Measurements from ENCODE around the gene PDX1. TPM values are rescaled to one million over a fixed set of nuclear protein-coding genes. Genes with fewer than 3 reads are reported as not detected.
A peak's percentile ranks its signal among the peaks of the same experiment; 100 is the strongest.

Gene PDX1
- total and polyA plus RNA-seq, 4 experiments from 2014 or later = not detected

DNA sequence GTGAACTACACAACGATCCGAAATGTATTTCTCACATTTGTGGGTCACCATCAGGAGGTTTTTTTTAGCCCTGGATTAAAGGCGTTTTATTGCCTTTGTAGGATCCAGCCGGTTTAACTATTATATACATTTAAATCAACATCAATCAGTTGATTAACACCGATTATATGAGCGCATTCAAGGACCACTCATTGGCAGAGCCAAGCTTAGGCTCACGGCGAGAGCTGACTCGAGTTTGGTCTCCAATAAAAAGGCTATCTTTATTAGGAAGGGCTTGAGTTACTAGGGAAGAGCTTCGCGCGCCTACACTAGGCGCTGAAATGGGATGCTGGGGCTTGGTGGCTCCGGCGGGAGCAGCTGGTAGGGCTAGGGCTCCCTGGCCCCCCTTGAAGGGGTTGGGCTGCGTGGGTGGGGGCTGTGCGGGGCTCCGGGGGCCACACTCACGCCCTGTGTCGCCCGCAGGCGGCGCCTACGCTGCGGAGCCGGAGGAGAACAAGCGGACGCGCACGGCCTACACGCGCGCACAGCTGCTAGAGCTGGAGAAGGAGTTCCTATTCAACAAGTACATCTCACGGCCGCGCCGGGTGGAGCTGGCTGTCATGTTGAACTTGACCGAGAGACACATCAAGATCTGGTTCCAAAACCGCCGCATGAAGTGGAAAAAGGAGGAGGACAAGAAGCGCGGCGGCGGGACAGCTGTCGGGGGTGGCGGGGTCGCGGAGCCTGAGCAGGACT lies 4.2 kb downstream of the PDX1 start:
- ChIA-PET POLR2A (ENCODE audit: partially characterized antibody) (no interaction called here), CTCF (ENCODE audit: partially characterized antibody) (no interaction called here)
- peaks cover 0 to 5% (median 0%) of the 10 kb centered on the region in 8 donors for H3K9me3 Mint-ChIP-seq
- peaks cover 61 to 65% of the 10 kb centered on the region in 2 donors for H3K27me3 Mint-ChIP-seq
- H3K27ac ChIP-seq (ENCODE audit: low read depth, low read length) = no peak overlapping the region
- H3K27me3 ChIP-seq (ENCODE audit: insufficient read depth, low read length) = peaks cover 55% of the 10 kb centered on the region
- intact Hi-C loops (cut with micrococcal nuclease) = no loop called here
- no peak for DNase-seq
- H3K36me3 Mint-ChIP-seq = no peaks in the 10 kb centered on the region
- peak overlapping the region in 2 of 7 donors; percentile 38 to 64 for H3K27ac Mint-ChIP-seq
- no peaks in the 10 kb centered on the region for H3K36me3 ChIP-seq (ENCODE audit: insufficient read depth, low read length)
- peak overlapping the region in 5 of 8 donors; percentile 27 to 73 (median 58) for H3K4me3 Mint-ChIP-seq
- H3K4me3 ChIP-seq (ENCODE audit: low read length in 2 of 2) = no peak overlapping the region
- H3K4me1 ChIP-seq (ENCODE audit: insufficient read depth, low read length) = peaks cover 28% of the 10 kb centered on the region
- peaks cover 20 to 63% (median 43%) of the 10 kb centered on the region in 4 donors for H3K4me1 Mint-ChIP-seq
- no peaks in the 10 kb centered on the region for H3K9me3 ChIP-seq (ENCODE audit: control insufficient read depth in 1 of 2, low read length in 2 of 2)

- Histone ChIP-seq H3K9me3 (ENCODE audit: control insufficient read depth in 1 of 2, low read length in 2 of 2) (no peaks in the 10 kb centered on the region), H3K27ac (ENCODE audit: low read depth, low read length) (no peak overlapping the region), H3K4me3 (ENCODE audit: low read length in 2 of 2) (no peak overlapping the region), H3K4me1 (ENCODE audit: insufficient read depth, low read length) (peaks cover 28% of the 10 kb centered on the region), H3K27me3 (ENCODE audit: insufficient read depth, low read length) (peaks cover 56% of the 10 kb centered on the region), H3K36me3 (ENCODE audit: insufficient read depth, low read length) (no peaks in the 10 kb centered on the region)
- DNase-seq = no peak
- CTCF ChIA-PET (ENCODE audit: partially characterized antibody) = no interaction called here
- peaks cover 20 to 61% (median 45%) of the 10 kb centered on the region in 4 donors for H3K4me1 Mint-ChIP-seq
- peaks cover 60 to 65% of the 10 kb centered on the region in 2 donors for H3K27me3 Mint-ChIP-seq
- H3K27ac Mint-ChIP-seq = no peak overlapping the region
- H3K4me3 Mint-ChIP-seq = no peak overlapping the region
- peaks cover 0 to 2% of the 10 kb centered on the region in 2 donors for H3K36me3 Mint-ChIP-seq
- POLR2A ChIA-PET (ENCODE audit: partially characterized antibody) = no interaction called here
- H3K9me3 Mint-ChIP-seq = peaks cover 0 to 5% (median 0%) of the 10 kb centered on the region in 8 donors
- intact Hi-C loops (cut with micrococcal nuclease) = no loop called here
Measured at GRCh38 chr13:27924529-27925141, 4.8 kb downstream of the PDX1 start.

GRCh38 chr13:27925220-27925991 lies 5.6 kb downstream of the PDX1 start:
- no peaks in the 10 kb centered on the region for H3K9me3 ChIP-seq (ENCODE audit: control insufficient read depth in 1 of 2, low read length in 2 of 2)
- peak overlapping the region in 2 of 8 donors; percentile 0 to 35 for H3K4me3 Mint-ChIP-seq

GRCh38 chr13:27926644-27927434 lies 7.0 kb downstream of the PDX1 start:
- Mint-ChIP-seq H3K9me3 (peaks cover 0 to 4% (median 0%) of the 10 kb centered on the region in 8 donors), H3K4me1 (peaks cover 17 to 57% (median 40%) of the 10 kb centered on the region in 4 donors), H3K36me3 (peaks cover 0 to 2% of the 10 kb centered on the region in 2 donors), H3K27ac (no peak overlapping the region), H3K4me3 (peak overlapping the region in 7 of 8 donors; percentile 25 to 76 (median 53)), H3K27me3 (peaks cover 69 to 75% of the 10 kb centered on the region in 2 donors)
- no peaks in the 10 kb centered on the region for H3K9me3 ChIP-seq (ENCODE audit: control insufficient read depth in 1 of 2, low read length in 2 of 2)
- H3K4me3 ChIP-seq (ENCODE audit: low read length in 2 of 2) = no peak overlapping the region
- H3K36me3 ChIP-seq (ENCODE audit: insufficient read depth, low read length) = no peaks in the 10 kb centered on the region
- peaks cover 19% of the 10 kb centered on the region for H3K4me1 ChIP-seq (ENCODE audit: insufficient read depth, low read length)
- H3K27ac ChIP-seq (ENCODE audit: low read depth, low read length) = no peak overlapping the region
- intact Hi-C loops (cut with micrococcal nuclease) = no loop called here
- ChIA-PET POLR2A (ENCODE audit: partially characterized antibody) (no interaction called here), CTCF (ENCODE audit: partially characterized antibody) (no interaction called here)
- H3K27me3 ChIP-seq (ENCODE audit: insufficient read depth, low read length) = peaks cover 56% of the 10 kb centered on the region
- no peak for DNase-seq

More at GRCh38 chr13:27925220-27925991, 5.6 kb downstream of the PDX1 start:
- DNase-seq = no peak
- H3K27me3 ChIP-seq (ENCODE audit: insufficient read depth, low read length) = peaks cover 56% of the 10 kb centered on the region
- H3K36me3 Mint-ChIP-seq = peaks cover 0 to 2% of the 10 kb centered on the region in 2 donors
- peaks cover 65 to 71% of the 10 kb centered on the region in 2 donors for H3K27me3 Mint-ChIP-seq
- intact Hi-C loops (cut with micrococcal nuclease) = no loop called here
- peaks cover 0 to 5% (median 0%) of the 10 kb centered on the region in 8 donors for H3K9me3 Mint-ChIP-seq
- CTCF ChIA-PET (ENCODE audit: partially characterized antibody) = no interaction called here
- H3K4me3 ChIP-seq (ENCODE audit: low read length in 2 of 2) = no peak overlapping the region
- H3K27ac Mint-ChIP-seq = no peak overlapping the region
- peaks cover 20 to 64% (median 46%) of the 10 kb centered on the region in 4 donors for H3K4me1 Mint-ChIP-seq
- no peak overlapping the region for H3K27ac ChIP-seq (ENCODE audit: low read depth, low read length)
- no peaks in the 10 kb centered on the region for H3K36me3 ChIP-seq (ENCODE audit: insufficient read depth, low read length)
- peaks cover 26% of the 10 kb centered on the region for H3K4me1 ChIP-seq (ENCODE audit: insufficient read depth, low read length)
- POLR2A ChIA-PET (ENCODE audit: partially characterized antibody) = no interaction called here

GRCh38 chr13:27927444-27928352 lies 7.9 kb downstream of the PDX1 start:
- Histone ChIP-seq H3K36me3 (ENCODE audit: insufficient read depth, low read length) (no peaks in the 10 kb centered on the region), H3K27me3 (ENCODE audit: insufficient read depth, low read length) (peaks cover 54% of the 10 kb centered on the region), H3K4me3 (ENCODE audit: low read length in 2 of 2) (no peak overlapping the region), H3K4me1 (ENCODE audit: insufficient read depth, low read length) (peaks cover 13% of the 10 kb centered on the region), H3K27ac (ENCODE audit: low read depth, low read length) (no peak overlapping the region), H3K9me3 (ENCODE audit: control insufficient read depth in 1 of 2, low read length in 2 of 2) (no peaks in the 10 kb centered on the region)
- Mint-ChIP-seq H3K27ac (no peak overlapping the region), H3K4me3 (peak overlapping the region in 6 of 8 donors; percentile 25 to 76 (median 50)), H3K27me3 (peaks cover 67 to 72% of the 10 kb centered on the region in 2 donors), H3K4me1 (peaks cover 17 to 52% (median 38%) of the 10 kb centered on the region in 4 donors), H3K36me3 (peaks cover 0 to 2% of the 10 kb centered on the region in 2 donors), H3K9me3 (peaks cover 0 to 4% (median 0%) of the 10 kb centered on the region in 8 donors)
- ChIA-PET CTCF (ENCODE audit: partially characterized antibody) (no interaction called here), POLR2A (ENCODE audit: partially characterized antibody) (no interaction called here)
- intact Hi-C loops (cut with micrococcal nuclease) = no loop called here
- DNase-seq = no peak

DNA sequence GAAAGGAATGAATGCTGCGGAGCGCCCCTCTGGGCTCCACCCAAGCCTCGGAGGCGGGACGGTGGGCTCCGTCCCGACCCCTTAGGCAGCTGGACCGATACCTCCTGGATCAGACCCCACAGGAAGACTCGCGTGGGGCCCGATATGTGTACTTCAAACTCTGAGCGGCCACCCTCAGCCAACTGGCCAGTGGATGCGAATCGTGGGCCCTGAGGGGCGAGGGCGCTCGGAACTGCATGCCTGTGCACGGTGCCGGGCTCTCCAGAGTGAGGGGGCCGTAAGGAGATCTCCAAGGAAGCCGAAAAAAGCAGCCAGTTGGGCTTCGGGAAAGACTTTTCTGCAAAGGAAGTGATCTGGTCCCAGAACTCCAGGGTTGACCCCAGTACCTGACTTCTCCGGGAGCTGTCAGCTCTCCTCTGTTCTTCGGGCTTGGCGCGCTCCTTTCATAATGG lies 8.6 kb downstream of the PDX1 start:
- no peak overlapping the region for H3K27ac Mint-ChIP-seq
- CTCF ChIA-PET (ENCODE audit: partially characterized antibody) = no interaction called here

More for the DNA sequence above, 8.6 kb downstream of the PDX1 start:
- Mint-ChIP-seq H3K36me3 (peaks cover 0 to 2% of the 10 kb centered on the region in 2 donors), H3K4me1 (peaks cover 17 to 49% (median 34%) of the 10 kb centered on the region in 4 donors), H3K4me3 (peak overlapping the region in 3 of 8 donors; percentile 1 to 48 (median 27)), H3K27me3 (peaks cover 63 to 65% of the 10 kb centered on the region in 2 donors), H3K9me3 (peaks cover 0 to 4% (median 0%) of the 10 kb centered on the region in 8 donors)
- Histone ChIP-seq H3K36me3 (ENCODE audit: insufficient read depth, low read length) (no peaks in the 10 kb centered on the region), H3K4me1 (ENCODE audit: insufficient read depth, low read length) (peaks cover 13% of the 10 kb centered on the region), H3K4me3 (ENCODE audit: low read length in 2 of 2) (no peak overlapping the region), H3K27me3 (ENCODE audit: insufficient read depth, low read length) (peaks cover 47% of the 10 kb centered on the region), H3K27ac (ENCODE audit: low read depth, low read length) (no peak overlapping the region), H3K9me3 (ENCODE audit: control insufficient read depth in 1 of 2, low read length in 2 of 2) (no peaks in the 10 kb centered on the region)
- no peak for DNase-seq
- intact Hi-C loops (cut with micrococcal nuclease) = no loop called here
- POLR2A ChIA-PET (ENCODE audit: partially characterized antibody) = no interaction called here
